HepG2 (cell line): Measurements from ENCODE around the gene NPHP4. TPM values are rescaled to one million over a fixed set of nuclear protein-coding genes. Genes with fewer than 3 reads are reported as not detected.

Experiments
- ATAC-seq: fragments of 200-7000 bp; cut with Tn5 transposase; 3 replicates; pipeline ENCODE4 v1.9.1; 2020; ENCODE audit warnings: mild to moderate bottlenecking, moderate library complexity
- BruUV-seq: library from RNA; stranded (reverse); fragments of 400-500 nt; replicated peaks from 2 replicates; lab custom pipeline; 2021; lab: Mats Ljungman, UMichigan
- CTCF ChIA-PET: fragments of 300-600 bp; formaldehyde crosslinking; extraction: SDS; loops from one replicate; lab custom pipeline; 2021; ENCODE audit warnings: low total read pairs, inconsistent platforms, low intra/inter-chr PET ratio; lab: Yijun Ruan, JAX
- POLR2A ChIA-PET: fragments of 350-600 bp; sonication (Branson Sonifier 250); formaldehyde crosslinking; loops from one replicate; lab custom pipeline; 2020; ENCODE audit warnings: antibody characterized with exemption, inconsistent platforms; lab: Yijun Ruan, JAX
- DNase-seq: peaks from one replicate; pipeline ENCODE4 v3.0.0-alpha.2; 2015; ENCODE audit warnings: low spot score
- FAIRE-seq: peaks from 3 replicates; lab custom pipeline; 2011; peaks lifted over from hg19 to GRCh38; lab: Jason Lieb, UNC
- H2AFZ ChIP-seq: one replicate; pipeline ENCODE4 v1.6.1; 2011; ENCODE audit warnings: low read length, inconsistent platforms
- H3K27ac ChIP-seq: fragments of 300-600 bp; 3 replicates; pipeline ENCODE4 v1.8.0; 2011; ENCODE audit warnings: mixed run types, mild to moderate bottlenecking, mixed read lengths, low read length, inconsistent platforms; ENCODE audit not compliant: insufficient read depth; ENCODE audit errors: extremely low read length
- H3K27me3 ChIP-seq, 2 experiments: fragments of 200-600 bp in 1 of 2; 2 replicates in 1 of 2; 3 replicates in 1 of 2; pipeline versions ENCODE4 v1.6.0 to v1.8.0; 2011; ENCODE audit warnings: low read length in 2 of 2, mild to moderate bottlenecking in 2 of 2, moderate library complexity in 2 of 2, inconsistent platforms in 1 of 2; ENCODE audit not compliant: insufficient read depth in 2 of 2, control insufficient read depth in 1 of 2
- H3K36me3 ChIP-seq, 2 experiments: fragments of 200-600 bp in 1 of 2; replicated peaks in 1 of 2; 2 replicates in 1 of 2; 3 replicates in 1 of 2; pipeline versions ENCODE4 v1.5.1 to v1.8.0; 2011; ENCODE audit warnings: low read length in 2 of 2, inconsistent platforms in 1 of 2; ENCODE audit not compliant: insufficient read depth in 2 of 2, control insufficient read depth in 1 of 2
- H3K4me1 ChIP-seq: 2 replicates; pipeline ENCODE4 v1.5.1; 2012; ENCODE audit warnings: low read length, inconsistent platforms; ENCODE audit not compliant: insufficient read depth
- H3K4me2 ChIP-seq: 2 replicates; pipeline ENCODE4 v1.6.0; 2011; ENCODE audit warnings: low read depth, low read length, inconsistent platforms
- H3K4me3 ChIP-seq, 3 experiments: fragments of 200-600 bp in 1 of 3; sonication (generic), shearing (Covaris generic) in 1 of 3; replicated peaks in 1 of 3; 2 replicates each; pipeline ENCODE4 v1.5.1; 2011 to 2016; ENCODE audit warnings: low read length in 3 of 3, inconsistent platforms in 2 of 3, low read depth in 2 of 3, mild to moderate bottlenecking in 2 of 3, control low read depth in 1 of 3, mixed read lengths in 1 of 3; ENCODE audit not compliant: insufficient read depth in 1 of 3
- H3K79me2 ChIP-seq: one replicate; pipeline ENCODE4 v1.6.1; 2011; ENCODE audit warnings: low read length, inconsistent platforms; ENCODE audit not compliant: insufficient read depth
- H3K9ac ChIP-seq: 2 replicates; pipeline ENCODE4 v1.6.0; 2011; ENCODE audit warnings: mild to moderate bottlenecking, low read depth, low read length, inconsistent platforms; ENCODE audit not compliant: insufficient read depth
- H3K9me3 ChIP-seq: 2 replicates; pipeline ENCODE4 v1.5.1; 2012; ENCODE audit warnings: mild to moderate bottlenecking, low read length
- H4K20me1 ChIP-seq: 2 replicates; pipeline ENCODE4 v1.6.0; 2011; ENCODE audit warnings: inconsistent platforms, mild to moderate bottlenecking, low read length, moderate library complexity; ENCODE audit not compliant: insufficient read depth
- EEA1 ChIP-seq: sonication (generic); formaldehyde crosslinking; IDR thresholded peaks from 2 replicates; pipeline ENCODE4 v1.5.1; 2020; ENCODE audit warnings: mild to moderate bottlenecking, missing genetic modification reagents, borderline replicate concordance
- GMEB2 ChIP-seq: IDR thresholded peaks from 2 replicates; pipeline ENCODE4 v1.6.1; 2016; ENCODE audit warnings: missing biosample characterization, missing genetic modification reagents, low read depth
- JUND ChIP-seq: sonication (generic); formaldehyde crosslinking; IDR thresholded peaks from 2 replicates; pipeline ENCODE4 v1.8.0; 2022; ENCODE audit warnings: mild to moderate bottlenecking, missing genetic modification reagents
- MTA3 ChIP-seq: sonication (generic); formaldehyde crosslinking; IDR thresholded peaks from 2 replicates; pipeline ENCODE4 v1.4.0; 2020; ENCODE audit warnings: missing genetic modification reagents
- PAF1 ChIP-seq: IDR thresholded peaks from 2 replicates; pipeline ENCODE4 v1.6.1; 2016; ENCODE audit warnings: missing genetic modification reagents, missing compliant biosample characterization
- PRDM15 ChIP-seq: sonication (generic); formaldehyde crosslinking; IDR thresholded peaks from 2 replicates; pipeline ENCODE4 v1.4.0; 2020; ENCODE audit warnings: missing genetic modification reagents
- SKIL ChIP-seq: sonication (generic); formaldehyde crosslinking; IDR thresholded peaks from 2 replicates; pipeline ENCODE4 v1.8.0; 2022; ENCODE audit warnings: missing genetic modification reagents, mild to moderate bottlenecking, moderate library complexity, borderline replicate concordance
- TFDP1 ChIP-seq: IDR thresholded peaks from 2 replicates; pipeline ENCODE4 v1.6.1; 2016; ENCODE audit warnings: missing compliant biosample characterization, missing genetic modification reagents, borderline replicate concordance
- ZFP1 ChIP-seq: IDR thresholded peaks from 2 replicates; pipeline ENCODE4 v1.6.1; 2016
- ZNF20 ChIP-seq: sonication (generic); formaldehyde crosslinking; IDR thresholded peaks from 2 replicates; pipeline ENCODE4 v1.4.0; 2020; ENCODE audit warnings: mild to moderate bottlenecking, moderate library complexity, missing genetic modification reagents
- ZNF660 ChIP-seq: sonication (generic); formaldehyde crosslinking; IDR thresholded peaks from 2 replicates; pipeline ENCODE4 v1.5.1; 2020; ENCODE audit warnings: mild to moderate bottlenecking, low read depth, missing genetic modification reagents, borderline replicate concordance
- ZNF776 ChIP-seq: sonication (generic); formaldehyde crosslinking; IDR thresholded peaks from 2 replicates; pipeline ENCODE4 v1.4.0; 2020; ENCODE audit warnings: mild to moderate bottlenecking, missing genetic modification reagents
- ZSCAN30 ChIP-seq: sonication (generic); formaldehyde crosslinking; IDR thresholded peaks from 2 replicates; pipeline ENCODE4 v1.5.0; 2020; ENCODE audit warnings: mild to moderate bottlenecking, missing genetic modification reagents
- ZSCAN9 ChIP-seq: IDR thresholded peaks from 2 replicates; pipeline ENCODE4 v1.6.1; 2016; ENCODE audit warnings: borderline replicate concordance
- WGBS: methylation state at CpG from one replicate; pipeline ENCODE4 v1.1.6; 2017; ENCODE audit warnings: low lambda C conversion rate; 5-methylcytosine and 5-hydroxymethylcytosine counted together
- in situ Hi-C: cut with HindIII; loops from 2 replicates; pipeline ENCODE4 v1.10.0; 2017; ENCODE audit warnings: low pct_unique_long_range_greater_than_20kb; ENCODE audit not compliant: extremely low pct_ligation_motif_present
- intact Hi-C: fragments of 100-400 bp; cut with micrococcal nuclease; formaldehyde crosslinking; loops from one replicate; pipeline ENCODE4 v1.10.0; 2022; ENCODE audit not compliant: unreplicated experiment
- polyA plus RNA-seq, 8 experiments: library from polyadenylated mRNA; depleted of rRNA in 3 of 8; stranded (reverse) in 7 of 8; unstranded in 1 of 8; fragments of >200 nt; fragmentation: Illumina TruSeq in 4 of 8; extraction: Trizol in 4 of 8; gene quantifications; 2 replicates each; pipeline versions ENCODE4 v1.2.1 to v1.2.3, GENCODE V29; 2011 to 2016; ENCODE audit warnings: low read depth in 4 of 8, missing spikeins in 1 of 8, mixed read lengths in 1 of 8; ENCODE audit not compliant: insufficient read depth in 1 of 8
- total RNA-seq, 5 experiments: library from RNA; depleted of rRNA; stranded (reverse); fragments of >200 nt; fragmentation: Illumina TruSeq; extraction: Trizol; gene quantifications; 2 replicates each; pipeline ENCODE4 v1.2.3, GENCODE V29; 2016; ENCODE audit warnings: low read depth in 1 of 5

NPHP4 gene
- total and polyA plus RNA-seq, 2 of the 13 experiments (the other 11 are each of a cell fraction or from before 2014, with no cell fraction given), result 4.4 to 6.8 TPM

- H3K4me3 ChIP-seq, result no peak overlapping the region
- H3K27me3 ChIP-seq, result no peaks in the 10 kb centered on the region
- H3K9me3 ChIP-seq, result no peaks in the 10 kb centered on the region
- peaks cover 5 to 24% of the 10 kb centered on the region in 2 experiments; a peak in 4 of 5 replicates for H3K36me3 ChIP-seq
- no peak for ATAC-seq
- intact Hi-C loops (no loop called here), in situ Hi-C loops (no loop called here)
- no peak overlapping the region for H3K4me2 ChIP-seq
- no TSS peak for BruUV-seq
- H3K9ac ChIP-seq, result no peak overlapping the region
- POLR2A ChIA-PET, result no interaction called here
- H3K79me2 ChIP-seq, result no peaks in the 10 kb centered on the region
- H3K27ac ChIP-seq, result no peak overlapping the region
- no peak for DNase-seq
- CTCF ChIA-PET, result no interaction called here
- no peak overlapping the region for H2AFZ ChIP-seq
- peaks cover 15% of the 10 kb centered on the region for H3K4me1 ChIP-seq
- H4K20me1 ChIP-seq, result no peaks in the 10 kb centered on the region
- WGBS, result 95% methylated on average over 19 of the region's 19 CpGs
- no peak for FAIRE-seq
- no peak for TF ChIP-seq PAF1
- no peak for TF ChIP-seq ZNF660 (CRISPR knock-in tag)
- TF ChIP-seq SKIL (CRISPR knock-in tag), result no peak
- TF ChIP-seq PRDM15 (CRISPR knock-in tag), result no peak
- no peak for TF ChIP-seq EEA1
- TF ChIP-seq ZNF20 (CRISPR knock-in tag), result no peak
- no peak for TF ChIP-seq ZFP1 (CRISPR knock-in tag)
- TF ChIP-seq TFDP1 (CRISPR knock-in tag), result no peak
- no peak for TF ChIP-seq MTA3 (CRISPR knock-in tag)
- TF ChIP-seq ZSCAN9 (CRISPR knock-in tag), result no peak
- no peak for TF ChIP-seq ZSCAN30 (CRISPR knock-in tag)
- no peak for TF ChIP-seq ZNF776 (CRISPR knock-in tag)
- no peak for TF ChIP-seq GMEB2 (CRISPR knock-in tag)
- TF ChIP-seq JUND (CRISPR knock-in tag), result no peak
These were observed 64.5 kb downstream of the NPHP4 start for GRCh38 chr1:5927506-5928370.
